Measurements from ENCODE around the gene FBLN2.
"Not testable (repeated sequence)": the region's sequence is repeated elsewhere in the genome, so short reads cannot be mapped to it uniquely, and the experiment has no call there.

Gene FBLN2

GRCh38 chr3:13559764-13560525, 11.0 kb downstream of the FBLN2 start:
- TF ChIP-seq EZH2 (IDR thresholded peaks at IDR 0.05; ENCODE audit: borderline replicate concordance, low read depth, low read length, severe bottlenecking) = no peak
- no peak for TF ChIP-seq CTCF (IDR thresholded peaks at IDR 0.05; ENCODE audit: borderline replicate concordance, extremely low read depth, low read length, poor library complexity, severe bottlenecking)
- no peak overlapping the region for H3K4me3 ChIP-seq (ENCODE audit: low read depth in 1 of 2, low read length in 2 of 2)
- no peak overlapping the region for H3K9ac ChIP-seq (ENCODE audit: low read depth, low read length)
- no peaks in the 10 kb centered on the region for H3K27me3 ChIP-seq (ENCODE audit: insufficient read depth, low read length, poor library complexity)
- no peaks in the 10 kb centered on the region for H4K20me1 ChIP-seq (ENCODE audit: insufficient read depth, low read length)
- no peak overlapping the region for H3K4me2 ChIP-seq (ENCODE audit: insufficient read depth, low read length)
- H3K27ac ChIP-seq (ENCODE audit: low read length) = no peak overlapping the region
- H3K36me3 ChIP-seq (ENCODE audit: insufficient read depth, low read length) = no peaks in the 10 kb centered on the region
- H3K4me1 ChIP-seq (ENCODE audit: insufficient read depth, low read length) = peaks cover 22% of the 10 kb centered on the region
- no peak for DNase-seq
- H3K9me3 ChIP-seq (ENCODE audit: insufficient read depth, low read length, severe bottlenecking) = no peaks in the 10 kb centered on the region
- ATAC-seq (ENCODE audit: insufficient read depth, low read depth) = no peak
- H2AFZ ChIP-seq (ENCODE audit: low read depth, low read length) = no peak overlapping the region
- H3K79me2 ChIP-seq (ENCODE audit: insufficient read depth, low read length) = no peaks in the 10 kb centered on the region

- Histone ChIP-seq H3K9ac (ENCODE audit: low read depth, low read length) (no peak overlapping the region), H3K27me3 (ENCODE audit: insufficient read depth, low read length, poor library complexity) (no peaks in the 10 kb centered on the region), H2AFZ (ENCODE audit: low read depth, low read length) (no peak overlapping the region), H3K4me3 (ENCODE audit: low read depth in 1 of 2, low read length in 2 of 2) (no peak overlapping the region), H3K27ac (ENCODE audit: low read length) (no peak overlapping the region), H3K79me2 (ENCODE audit: insufficient read depth, low read length) (no peaks in the 10 kb centered on the region), H4K20me1 (ENCODE audit: insufficient read depth, low read length) (no peaks in the 10 kb centered on the region), H3K36me3 (ENCODE audit: insufficient read depth, low read length) (no peaks in the 10 kb centered on the region), H3K9me3 (ENCODE audit: insufficient read depth, low read length, severe bottlenecking) (no peaks in the 10 kb centered on the region), H3K4me1 (ENCODE audit: insufficient read depth, low read length) (peaks cover 14% of the 10 kb centered on the region), H3K4me2 (ENCODE audit: insufficient read depth, low read length) (no peak overlapping the region)
- TF ChIP-seq CTCF (IDR thresholded peaks at IDR 0.05; ENCODE audit: borderline replicate concordance, extremely low read depth, low read length, poor library complexity, severe bottlenecking) = no peak
- no peak for TF ChIP-seq EZH2 (IDR thresholded peaks at IDR 0.05; ENCODE audit: borderline replicate concordance, low read depth, low read length, severe bottlenecking)
- DNase-seq (no peak), ATAC-seq (ENCODE audit: insufficient read depth, low read depth) (no peak)
Observed at GRCh38 chr3:13561376-13561775, 12.5 kb downstream of the FBLN2 start.

- no peak overlapping the region for H3K9ac ChIP-seq (ENCODE audit: low read depth, low read length)
- peaks cover 8% of the 10 kb centered on the region for H3K4me1 ChIP-seq (ENCODE audit: insufficient read depth, low read length)
- no peak overlapping the region for H3K4me2 ChIP-seq (ENCODE audit: insufficient read depth, low read length)
- no peak overlapping the region for H3K4me3 ChIP-seq (ENCODE audit: low read depth in 1 of 2, low read length in 2 of 2)
- TF ChIP-seq EZH2 (IDR thresholded peaks at IDR 0.05; ENCODE audit: borderline replicate concordance, low read depth, low read length, severe bottlenecking) = no peak
- no peak for TF ChIP-seq CTCF (IDR thresholded peaks at IDR 0.05; ENCODE audit: borderline replicate concordance, extremely low read depth, low read length, poor library complexity, severe bottlenecking)
- no peaks in the 10 kb centered on the region for H4K20me1 ChIP-seq (ENCODE audit: insufficient read depth, low read length)
- no peak overlapping the region for H3K27ac ChIP-seq (ENCODE audit: low read length)
- H3K27me3 ChIP-seq (ENCODE audit: insufficient read depth, low read length, poor library complexity) = no peaks in the 10 kb centered on the region
- no peaks in the 10 kb centered on the region for H3K36me3 ChIP-seq (ENCODE audit: insufficient read depth, low read length)
- no peaks in the 10 kb centered on the region for H3K79me2 ChIP-seq (ENCODE audit: insufficient read depth, low read length)
- H3K9me3 ChIP-seq (ENCODE audit: insufficient read depth, low read length, severe bottlenecking) = no peaks in the 10 kb centered on the region
- no peak for DNase-seq
- no peak overlapping the region for H2AFZ ChIP-seq (ENCODE audit: low read depth, low read length)
- no peak for ATAC-seq (ENCODE audit: insufficient read depth, low read depth)
Observed at GRCh38 chr3:13561967-13562366, 13.0 kb downstream of the FBLN2 start.

GRCh38 chr3:13562421-13562820, 13.5 kb downstream of the FBLN2 start:
- not testable (repeated sequence) for H3K4me1 ChIP-seq (ENCODE audit: insufficient read depth, low read length); H3K27me3 ChIP-seq (ENCODE audit: insufficient read depth, low read length, poor library complexity); H3K36me3 ChIP-seq (ENCODE audit: insufficient read depth, low read length); H3K27ac ChIP-seq (ENCODE audit: low read length); H3K9me3 ChIP-seq (ENCODE audit: insufficient read depth, low read length, severe bottlenecking); H4K20me1 ChIP-seq (ENCODE audit: insufficient read depth, low read length); H3K4me3 ChIP-seq (ENCODE audit: low read depth in 1 of 2, low read length in 2 of 2); DNase-seq; ATAC-seq (ENCODE audit: insufficient read depth, low read depth); H2AFZ ChIP-seq (ENCODE audit: low read depth, low read length); H3K4me2 ChIP-seq (ENCODE audit: insufficient read depth, low read length); H3K79me2 ChIP-seq (ENCODE audit: insufficient read depth, low read length); H3K9ac ChIP-seq (ENCODE audit: low read depth, low read length)
